ENCODE results near the gene PIH1D1.
A peak's percentile ranks its signal among the peaks of the same experiment; 100 is the strongest.

PIH1D1 gene

GRCh38 chr19:49451430-49452181, at the start of gene PIH1D1:
Gene PIH1D1 (minus strand): TSS chr19:49451814. CDS start chr19:49451574, 240 bp downstream.
- peak; percentile 77 to 86 (median 84) for DNase-seq

GRCh38 chr19:49499030-49499670, 47.5 kb upstream of the PIH1D1 start:
- no peak for DNase-seq

- no peak for DNase-seq
Observed at GRCh38 chr19:49498475-49498874, 46.9 kb upstream of the PIH1D1 start.

GRCh38 chr19:49497789-49498103, 46.1 kb upstream of the PIH1D1 start:
- no peak for DNase-seq

- peak; percentile 37 to 55 (median 42) for DNase-seq
Observed at GRCh38 chr19:49497047-49497788, 45.6 kb upstream of the PIH1D1 start.

- no peak for DNase-seq
Observed at GRCh38 chr19:49496574-49497008, 45.0 kb upstream of the PIH1D1 start.

- DNase-seq, result no peak
Observed at GRCh38 chr19:49492573-49493405, 41.2 kb upstream of the PIH1D1 start.

- DNase-seq, result no peak
Observed at GRCh38 chr19:49491804-49492572, 40.4 kb upstream of the PIH1D1 start.

GRCh38 chr19:49491030-49491803, 39.6 kb upstream of the PIH1D1 start:
- no peak for DNase-seq

- no peak for DNase-seq
Observed at GRCh38 chr19:49490287-49491029, 38.8 kb upstream of the PIH1D1 start.

GRCh38 chr19:49489601-49490167, 38.1 kb upstream of the PIH1D1 start:
- no peak for DNase-seq

GRCh38 chr19:49488863-49489537, 37.4 kb upstream of the PIH1D1 start:
- no peak for DNase-seq

- no peak for DNase-seq
Observed at GRCh38 chr19:49488046-49488862, 36.6 kb upstream of the PIH1D1 start.

- DNase-seq, result peak; percentile 98 to 99 (median 99)
Observed at GRCh38 chr19:49487277-49488045, 35.8 kb upstream of the PIH1D1 start, which contains the start of gene RPL13A. Gene RPL13A (plus strand): TSS chr19:49487608. CDS start chr19:49487630, 22 bp downstream.

- DNase-seq, result no peak
Observed at GRCh38 chr19:49486710-49487276, 35.2 kb upstream of the PIH1D1 start.

GRCh38 chr19:49486232-49486631, 34.6 kb upstream of the PIH1D1 start:
- no peak for DNase-seq

- no peak for DNase-seq
Observed at GRCh38 chr19:49481020-49481683, 29.5 kb upstream of the PIH1D1 start.

Data from activated CD4-positive, CD25-positive, alpha-beta regulatory T cell (primary cell).